CD4-positive, alpha-beta T cell treated with Interferon gamma for 1 hour (primary cell): ENCODE measurements around the gene RRAS2.
A peak's percentile ranks its signal among the peaks of the same experiment; 100 is the strongest.
"Not testable (repeated sequence)": the region's sequence is repeated elsewhere in the genome, so short reads cannot be mapped to it uniquely, and the experiment has no call there.

Experiments
- DNase-seq: peaks from one replicate; pipeline ENCODE4 v3.0.0-alpha.2; 2020

RRAS2 gene

GRCh38 chr11:14300661-14301304 lies 58.2 kb downstream of the RRAS2 start:
- peak; percentile 39 for DNase-seq

- no peak for DNase-seq
Measured at GRCh38 chr11:14299921-14300320, 59.1 kb downstream of the RRAS2 start.

GRCh38 chr11:14290422-14290821 lies 68.6 kb downstream of the RRAS2 start:
- no peak for DNase-seq

- no peak for DNase-seq
Measured at GRCh38 chr11:14288189-14288935, 70.6 kb downstream of the RRAS2 start.

- DNase-seq = not testable (repeated sequence)
Measured at GRCh38 chr11:14278869-14279268, 80.1 kb downstream of the RRAS2 start.

GRCh38 chr11:14275076-14275475 lies 83.9 kb downstream of the RRAS2 start:
- no peak for DNase-seq

GRCh38 chr11:14273895-14274294 lies 85.1 kb downstream of the RRAS2 start:
- DNase-seq = no peak

GRCh38 chr11:14270690-14271542 lies 88.1 kb downstream of the RRAS2 start:
- DNase-seq = no peak

GRCh38 chr11:14269692-14270573 lies 89.0 kb downstream of the RRAS2 start:
- no peak for DNase-seq

GRCh38 chr11:14267861-14268635 lies 90.9 kb downstream of the RRAS2 start:
- no peak for DNase-seq

- DNase-seq = no peak
Measured at GRCh38 chr11:14266622-14267021, 92.4 kb downstream of the RRAS2 start.

- no peak for DNase-seq
Measured at GRCh38 chr11:14264966-14265365, 94.0 kb downstream of the RRAS2 start.

- DNase-seq = no peak
Measured at GRCh38 chr11:14262271-14262846, 96.6 kb downstream of the RRAS2 start.

GRCh38 chr11:14261066-14261465 lies 97.9 kb downstream of the RRAS2 start:
- no peak for DNase-seq

GRCh38 chr11:14259878-14260277 lies 99.1 kb downstream of the RRAS2 start:
- DNase-seq = no peak

- DNase-seq = no peak
Measured at GRCh38 chr11:14259186-14259784, 99.7 kb downstream of the RRAS2 start.

GRCh38 chr11:14258221-14258935 lies 100.6 kb downstream of the RRAS2 start:
- no peak for DNase-seq

- DNase-seq = no peak
Measured at GRCh38 chr11:14255238-14255534, 103.8 kb downstream of the RRAS2 start.

GRCh38 chr11:14254533-14255237 lies 104.3 kb downstream of the RRAS2 start:
- DNase-seq = no peak

- DNase-seq = no peak
Measured at GRCh38 chr11:14253840-14254239, 105.1 kb downstream of the RRAS2 start.
